ENCODE results near the gene RUNX2. TPM values are rescaled to one million over a fixed set of nuclear protein-coding genes. Genes with fewer than 3 reads are reported as not detected.

RUNX2 gene
- polyA plus RNA-seq, 1 donor: 2.5 TPM

GRCh38 chr6:45705137-45705855 lies 377.2 kb downstream of the RUNX2 start:
- DNase-seq: no peak

DNA sequence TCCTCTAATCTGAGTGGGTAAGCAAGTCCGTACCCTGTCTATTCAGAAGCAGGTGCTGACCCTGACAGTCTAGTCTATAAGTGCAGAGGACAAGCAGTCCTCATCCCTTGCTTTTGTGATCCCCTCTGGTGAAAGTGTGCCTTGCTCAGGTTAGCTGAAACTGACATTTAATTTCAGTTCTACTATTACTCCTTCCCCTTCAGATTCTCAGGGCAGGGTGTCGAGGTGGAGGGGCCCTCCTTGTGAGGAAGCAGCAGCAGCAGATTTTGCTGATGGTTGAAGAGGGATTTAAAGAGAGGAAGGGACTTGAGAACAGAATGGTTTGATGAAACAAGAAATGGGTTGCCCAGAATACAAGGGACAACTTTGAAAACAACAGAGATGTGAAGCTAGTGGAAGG lies 378.2 kb downstream of the RUNX2 start:
- DNase-seq: no peak

GRCh38 chr6:45707176-45707575 lies 379.0 kb downstream of the RUNX2 start:
- DNase-seq: no peak

- DNase-seq: no peak
Measured at GRCh38 chr6:45709781-45710220, 381.7 kb downstream of the RUNX2 start.

- DNase-seq: no peak
Measured at GRCh38 chr6:45710304-45710821, 382.2 kb downstream of the RUNX2 start.

- DNase-seq: no peak
Measured at GRCh38 chr6:45712076-45712475, 383.9 kb downstream of the RUNX2 start.

- DNase-seq: no peak
Measured at GRCh38 chr6:45712786-45713185, 384.7 kb downstream of the RUNX2 start.

Other genes with a start within 250 kb of the RUNX2 start
- 23.4 TPM for gene SUPT3H, start 49.6 kb downstream of the RUNX2 start, polyA plus RNA-seq (ENCODE audit: insufficient read length)